C4-2B (cell line): ENCODE measurements around the gene TASP1.

Experiments
- ZFX ChIP-seq: fragments of 450-650 bp; IDR thresholded peaks from 2 replicates; pipeline ENCODE4 v1.6.1; 2017
- TF ChIP-seq, protein P1 (sequence below): fragments of 450-650 bp; conservative IDR thresholded peaks from 2 replicates; pipeline ENCODE4 v1.5.1; 2017; ENCODE audit warnings: mild to moderate bottlenecking

- TF ChIP-seq, protein P1, sequence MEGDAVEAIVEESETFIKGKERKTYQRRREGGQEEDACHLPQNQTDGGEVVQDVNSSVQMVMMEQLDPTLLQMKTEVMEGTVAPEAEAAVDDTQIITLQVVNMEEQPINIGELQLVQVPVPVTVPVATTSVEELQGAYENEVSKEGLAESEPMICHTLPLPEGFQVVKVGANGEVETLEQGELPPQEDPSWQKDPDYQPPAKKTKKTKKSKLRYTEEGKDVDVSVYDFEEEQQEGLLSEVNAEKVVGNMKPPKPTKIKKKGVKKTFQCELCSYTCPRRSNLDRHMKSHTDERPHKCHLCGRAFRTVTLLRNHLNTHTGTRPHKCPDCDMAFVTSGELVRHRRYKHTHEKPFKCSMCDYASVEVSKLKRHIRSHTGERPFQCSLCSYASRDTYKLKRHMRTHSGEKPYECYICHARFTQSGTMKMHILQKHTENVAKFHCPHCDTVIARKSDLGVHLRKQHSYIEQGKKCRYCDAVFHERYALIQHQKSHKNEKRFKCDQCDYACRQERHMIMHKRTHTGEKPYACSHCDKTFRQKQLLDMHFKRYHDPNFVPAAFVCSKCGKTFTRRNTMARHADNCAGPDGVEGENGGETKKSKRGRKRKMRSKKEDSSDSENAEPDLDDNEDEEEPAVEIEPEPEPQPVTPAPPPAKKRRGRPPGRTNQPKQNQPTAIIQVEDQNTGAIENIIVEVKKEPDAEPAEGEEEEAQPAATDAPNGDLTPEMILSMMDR, result no peak
- TF ChIP-seq ZFX, result no peak
Measured at GRCh38 chr20:13524339-13524738, 114.4 kb downstream of the TASP1 start.
